Omental fat pad (tissue), 4 donors: ENCODE measurements around the gene ZDHHC22. TPM values are rescaled to one million over a fixed set of nuclear protein-coding genes. Genes with fewer than 3 reads are reported as not detected.

Source experiments
- ATAC-seq: fragments of 150-250 bp; one replicate; pipeline ENCODE4 v1.9.1; 2016; ENCODE audit warnings: mild to moderate bottlenecking, moderate library complexity; ENCODE audit not compliant: low FRiP score
- DNase-seq: peaks from one replicate; pipeline ENCODE4 v3.0.0-alpha.2; 2019; ENCODE audit warnings: low spot score
- CTCF ChIP-seq, 3 donors: fragments of 450-650 bp; IDR thresholded peaks; one replicate each; pipeline ENCODE4 v1.5.1; 2016 to 2017; ENCODE audit warnings: antibody characterized with exemption in 3 of 3, mild to moderate bottlenecking in 3 of 3, moderate library complexity in 2 of 3
- total RNA-seq, 4 donors: library from RNA; depleted of rRNA; stranded (reverse); fragments of >200 nt; gene quantifications; one replicate each; pipeline ENCODE4 v1.1.0, GENCODE V29; 2016

Gene ZDHHC22
- total RNA-seq, 4 donors from 2014 or later = not detected

- TF ChIP-seq CTCF (IDR thresholded peaks at IDR 0.05) = no peak
- peak; percentile 48 for ATAC-seq
- no peak for DNase-seq
Measured at GRCh38 chr14:77098529-77099353, 42.9 kb downstream of the ZDHHC22 start.

GRCh38 chr14:77097700-77098528, 43.7 kb downstream of the ZDHHC22 start, which contains the start of gene CIPC:
TSS of gene CIPC (plus strand) at chr14:77098258. CDS start at chr14:77105709, 7,451 bp downstream.
- TF ChIP-seq CTCF (IDR thresholded peaks at IDR 0.05) = no peak
- ATAC-seq = peak; percentile 98

GRCh38 chr14:77097006-77097699, 44.4 kb downstream of the ZDHHC22 start:
- TF ChIP-seq CTCF (IDR thresholded peaks at IDR 0.05) = no peak
- DNase-seq = no peak
- no peak for ATAC-seq

More at GRCh38 chr14:77097700-77098528, 43.7 kb downstream of the ZDHHC22 start, which contains the start of gene CIPC:
- peak; percentile 98 for DNase-seq

- ATAC-seq (no peak), DNase-seq (peak; percentile 82)
- peak in 2 of 3 donors; percentile 41 to 58 for TF ChIP-seq CTCF (IDR thresholded peaks at IDR 0.05)
Measured at GRCh38 chr14:77094672-77095284, 46.8 kb downstream of the ZDHHC22 start.

GRCh38 chr14:77092676-77093075, 48.9 kb downstream of the ZDHHC22 start:
- TF ChIP-seq CTCF (IDR thresholded peaks at IDR 0.05) = no peak
- DNase-seq = no peak
- no peak for ATAC-seq

- no peak for ATAC-seq
- no peak for TF ChIP-seq CTCF (IDR thresholded peaks at IDR 0.05)
Measured at GRCh38 chr14:77091518-77091917, 50.1 kb downstream of the ZDHHC22 start.

More at GRCh38 chr14:77091518-77091917, 50.1 kb downstream of the ZDHHC22 start:
- DNase-seq = no peak
